CD14-positive monocyte (primary cell): ENCODE data around the gene SERP2. TPM values are rescaled to one million over a fixed set of nuclear protein-coding genes. Genes with fewer than 3 reads are reported as not detected.
"Not testable (repeated sequence)": the region's sequence is repeated elsewhere in the genome, so short reads cannot be mapped to it uniquely, and the experiment has no call there.

Experiments used
- DNase-seq, 3 donors: peaks; one replicate each; pipeline ENCODE4 v3.0.0-alpha.2; 2011 to 2022
- H2AFZ ChIP-seq: 2 replicates; pipeline ENCODE4 v1.6.0; 2012; ENCODE audit warnings: mild to moderate bottlenecking, low read depth, low read length, inconsistent platforms; ENCODE audit not compliant: insufficient read depth, poor library complexity, severe bottlenecking
- H3K27ac ChIP-seq, 2 donors: 1 replicate in 1 of 2; 2 replicates in 1 of 2; pipeline ENCODE4 v1.5.1; 2012 to 2013; ENCODE audit warnings: low read length in 2 of 2, control low read depth in 1 of 2, inconsistent platforms in 1 of 2, low read depth in 1 of 2, mild to moderate bottlenecking in 1 of 2
- H3K27me3 ChIP-seq, 2 donors: one replicate each; pipeline versions ENCODE4 v1.6.0 to v1.6.1; 2011 to 2013; ENCODE audit warnings: low read length in 2 of 2; ENCODE audit not compliant: control insufficient read depth in 2 of 2, insufficient read depth in 2 of 2
- H3K36me3 ChIP-seq, 2 donors: replicated peaks in 1 of 2; 1 replicate in 1 of 2; 2 replicates in 1 of 2; pipeline versions ENCODE4 v1.5.1 to v1.6.1; 2012 to 2013; ENCODE audit warnings: low read length in 2 of 2, control low read depth in 1 of 2, inconsistent platforms in 1 of 2, mild to moderate bottlenecking in 1 of 2; ENCODE audit not compliant: insufficient read depth in 2 of 2, control insufficient read depth in 1 of 2
- H3K4me1 ChIP-seq, 2 donors: 1 replicate in 1 of 2; 2 replicates in 1 of 2; pipeline versions ENCODE4 v1.5.1 to v1.6.1; 2012 to 2013; ENCODE audit warnings: low read length in 2 of 2, control low read depth in 1 of 2, inconsistent platforms in 1 of 2, mild to moderate bottlenecking in 1 of 2, moderate library complexity in 1 of 2; ENCODE audit not compliant: insufficient read depth in 2 of 2, control insufficient read depth in 1 of 2
- H3K4me2 ChIP-seq: replicated peaks from 2 replicates; pipeline ENCODE3; 2012; ENCODE audit warnings: low read length, moderate library complexity, mild to moderate bottlenecking; ENCODE audit not compliant: poor library complexity, severe bottlenecking; ENCODE audit errors: extremely low read depth
- H3K4me3 ChIP-seq, 3 experiments: fragments of 200-600 bp in 1 of 3; sonication (generic) in 1 of 3; replicated peaks in 1 of 3; 1 replicate in 2 of 3; 2 replicates in 1 of 3; pipeline ENCODE4 v1.5.1; 2011 to 2013; ENCODE audit warnings: low read length in 3 of 3, mild to moderate bottlenecking in 3 of 3, control low read depth in 2 of 3, low read depth in 2 of 3, inconsistent platforms in 1 of 3, moderate library complexity in 1 of 3
- H3K79me2 ChIP-seq: 2 replicates; pipeline ENCODE4 v1.6.0; 2012; ENCODE audit warnings: mild to moderate bottlenecking, control low read depth, inconsistent platforms, low read length, moderate library complexity; ENCODE audit not compliant: insufficient read depth
- H3K9ac ChIP-seq: 2 replicates; pipeline ENCODE4 v1.6.0; 2017; ENCODE audit warnings: low read length, mild to moderate bottlenecking; ENCODE audit not compliant: insufficient read depth, poor library complexity, severe bottlenecking
- H3K9me3 ChIP-seq, 2 donors: replicated peaks in 1 of 2; 1 replicate in 1 of 2; 2 replicates in 1 of 2; pipeline versions ENCODE4 v1.5.1 to v1.6.1; 2012 to 2013; ENCODE audit warnings: low read length in 2 of 2, control low read depth in 1 of 2; ENCODE audit not compliant: control insufficient read depth in 1 of 2, insufficient read depth in 1 of 2
- H4K20me1 ChIP-seq: 2 replicates; pipeline ENCODE4 v1.6.0; 2012; ENCODE audit warnings: mild to moderate bottlenecking, low read length, control low read depth, moderate library complexity; ENCODE audit not compliant: insufficient read depth
- H3K27ac Mint-ChIP-seq, 7 donors: one replicate each; pipeline ENCODE4 v1.8.0; 2020; ENCODE audit warnings: mild to moderate bottlenecking in 7 of 7, mixed read lengths in 7 of 7, moderate library complexity in 6 of 7, inconsistent platforms in 2 of 7
- H3K27me3 Mint-ChIP-seq, 3 donors: one replicate each; pipeline ENCODE4 v1.8.0; 2021 to 2022; ENCODE audit warnings: low read depth in 3 of 3, mild to moderate bottlenecking in 3 of 3, mixed read lengths in 3 of 3, moderate library complexity in 3 of 3, inconsistent platforms in 1 of 3
- H3K36me3 Mint-ChIP-seq, 2 donors: one replicate each; pipeline ENCODE4 v1.8.0; 2020; ENCODE audit warnings: mixed read lengths in 2 of 2, inconsistent platforms in 1 of 2, mild to moderate bottlenecking in 1 of 2
- H3K4me1 Mint-ChIP-seq: one replicate; pipeline ENCODE4 v1.8.0; 2020; ENCODE audit warnings: mild to moderate bottlenecking, mixed read lengths
- H3K4me3 Mint-ChIP-seq, 2 donors: one replicate each; pipeline ENCODE4 v1.8.0; 2020; ENCODE audit warnings: mild to moderate bottlenecking in 2 of 2, mixed read lengths in 2 of 2, moderate library complexity in 1 of 2
- H3K9me3 Mint-ChIP-seq, 7 donors: one replicate each; pipeline ENCODE4 v1.8.0; 2020 to 2022; ENCODE audit warnings: mixed read lengths in 7 of 7, mild to moderate bottlenecking in 6 of 7, moderate library complexity in 6 of 7, inconsistent platforms in 2 of 7
- CTCF ChIP-seq: fragments of 200-600 bp; IDR thresholded peaks from one replicate; pipeline ENCODE4 v1.8.0; 2022; ENCODE audit warnings: antibody characterized with exemption, mild to moderate bottlenecking
- WGBS: methylation state at CpG from one replicate; pipeline ENCODE4 v1.1.5; 2013; ENCODE audit warnings: missing lambda C conversion rate; ENCODE audit not compliant: insufficient coverage; 5-methylcytosine and 5-hydroxymethylcytosine counted together
- intact Hi-C, 2 donors: fragments of 100-400 bp; cut with micrococcal nuclease; formaldehyde crosslinking; loops; one replicate each; pipeline versions ENCODE4 v1.15.0 to v1.15.1; 2023
- polyA minus RNA-seq: library from RNA; depleted of rRNA, polyadenylated mRNA; stranded (reverse); fragments of >200 nt; gene quantifications from 2 replicates; pipeline ENCODE4 v1.2.3, GENCODE V29; 2012
- polyA plus RNA-seq, 3 donors: library from polyadenylated mRNA; depleted of rRNA in 1 of 3; unstranded in 2 of 3; stranded (reverse) in 1 of 3; fragments of 300-500 nt in 2 of 3; fragments of >200 nt in 1 of 3; fragmentation: Illumina TruSeq in 2 of 3; gene quantifications; 1 replicate in 2 of 3; 2 replicates in 1 of 3; pipeline ENCODE4 v1.2.3, GENCODE V29; 2012 to 2021
- total RNA-seq, 12 experiments: library from RNA in 1 of 12; stranded (reverse) in 1 of 12; fragments of 120-200 nt in 1 of 12; gene quantifications; one replicate each; pipeline ENCODE4 v1.2.4 and lab custom pipeline; 2013 to 2026; ENCODE audit warnings: mixed read lengths in 6 of 12, inconsistent platforms in 1 of 12

Gene SERP2
- total RNA-seq (2013), result 0.10 TPM
- polyA plus RNA-seq (not detected), polyA minus RNA-seq (not detected in 2 replicates), total RNA-seq (lab: John Stamatoyannopoulos, UW) (0 to 0.92 (median 0) reads per million in 11 experiments)

- peak within 1 kb of the TSS; percentile 43 for H2AFZ ChIP-seq
Measured at GRCh38 chr13:44373601-44374347, at the start of gene SERP2. Gene SERP2, plus strand, starts transcription at chr13:44373824. Its CDS starts 202 bp downstream, at chr13:44374026.

GRCh38 chr13:44326961-44327360, 46.7 kb upstream of the SERP2 start:
- no peaks in the 10 kb centered on the region for H3K4me1 ChIP-seq
- no peak overlapping the region for H3K9ac ChIP-seq
- no peaks in the 10 kb centered on the region for H4K20me1 ChIP-seq
- no peaks in the 10 kb centered on the region for H3K9me3 ChIP-seq
- H3K36me3 ChIP-seq, result no peaks in the 10 kb centered on the region
- no peaks in the 10 kb centered on the region for H3K27me3 ChIP-seq
- TF ChIP-seq CTCF, result no peak
- no peak overlapping the region for H3K4me2 ChIP-seq
- intact Hi-C loops, result no loop called here
- no peak overlapping the region for H3K27ac ChIP-seq
- Mint-ChIP-seq H3K9me3 (peaks cover 0 to 5% (median 2%) of the 10 kb centered on the region in 7 donors), H3K27ac (no peak overlapping the region), H3K4me1 (no peaks in the 10 kb centered on the region), H3K4me3 (peak overlapping the region in 1 of 2 donors; percentile 3), H3K36me3 (no peaks in the 10 kb centered on the region), H3K27me3 (peaks cover 0 to 2% (median 1%) of the 10 kb centered on the region in 3 donors)
- no peak overlapping the region for H2AFZ ChIP-seq
- WGBS, result 77% methylated on average over 2 of the region's 2 CpGs
- H3K4me3 ChIP-seq, result no peak overlapping the region
- no peak for DNase-seq
- no peaks in the 10 kb centered on the region for H3K79me2 ChIP-seq

More at GRCh38 chr13:44373601-44374347, at the start of gene SERP2:
- Histone ChIP-seq H3K27me3 (peaks cover 6 to 25% of the 10 kb centered on the region in 2 donors), H3K4me1 (peaks cover 6 to 14% of the 10 kb centered on the region in 2 donors), H3K27ac (no peak within 1 kb of the TSS), H3K4me2 (peak within 1 kb of the TSS; percentile 39), H3K4me3 (no peak within 1 kb of the TSS), H3K79me2 (no peaks in the 10 kb centered on the region), H4K20me1 (no peaks in the 10 kb centered on the region), H3K36me3 (no peaks in the 10 kb centered on the region), H3K9me3 (no peaks in the 10 kb centered on the region), H3K9ac (no peak within 1 kb of the TSS)
- Mint-ChIP-seq H3K4me3 (peak within 1 kb of the TSS in 1 of 2 donors; percentile 73), H3K27ac (no peak within 1 kb of the TSS), H3K36me3 (peaks cover 3 to 5% of the 10 kb centered on the region in 2 donors), H3K9me3 (peaks cover 0 to 6% (median 2%) of the 10 kb centered on the region in 7 donors), H3K27me3 (peaks cover 21 to 45% (median 34%) of the 10 kb centered on the region in 3 donors), H3K4me1 (peaks cover 11% of the 10 kb centered on the region)
- TF ChIP-seq CTCF, result no peak
- 4% methylated on average over 67 of the region's 83 CpGs for WGBS
- intact Hi-C loops, result no loop called here
- DNase-seq, result no peak

- H3K4me2 ChIP-seq, H3K4me3 Mint-ChIP-seq, H3K4me1 ChIP-seq, H3K27ac Mint-ChIP-seq, H3K36me3 ChIP-seq, H3K9me3 Mint-ChIP-seq, H3K79me2 ChIP-seq, intact Hi-C loops, H2AFZ ChIP-seq, H4K20me1 ChIP-seq, DNase-seq, H3K27me3 Mint-ChIP-seq, H3K4me3 ChIP-seq, H3K27ac ChIP-seq, H3K27me3 ChIP-seq, H3K4me1 Mint-ChIP-seq, H3K9me3 ChIP-seq, H3K36me3 Mint-ChIP-seq, H3K9ac ChIP-seq: not testable (repeated sequence)
Measured at GRCh38 chr13:44329041-44329440, 44.6 kb upstream of the SERP2 start.
